AG09309 (cell line): ENCODE data around the gene PEX10.
A peak's percentile ranks its signal among the peaks of the same experiment; 100 is the strongest.

Experiments
- DNase-seq: peaks from one replicate; pipeline ENCODE4 v3.0.0-alpha.2; 2010; ENCODE audit warnings: low read depth
- H3K4me3 ChIP-seq: 2 replicates; pipeline ENCODE4 v1.5.1; 2011; ENCODE audit warnings: mild to moderate bottlenecking, low read depth, low read length, moderate library complexity; ENCODE audit not compliant: control insufficient read depth
- CTCF ChIP-seq: IDR thresholded peaks from 2 replicates; pipeline ENCODE4 v1.5.1; 2011; ENCODE audit warnings: mild to moderate bottlenecking, low read depth, low read length, inconsistent platforms; ENCODE audit not compliant: insufficient read depth, control insufficient read depth; ENCODE audit errors: missing control alignments

Gene PEX10

GRCh38 chr1:2455757-2456156 is 43.4 kb upstream of the PEX10 start:
- no peak for DNase-seq
- no peak for TF ChIP-seq CTCF
- no peak overlapping the region for H3K4me3 ChIP-seq

GRCh38 chr1:2454227-2454626 is 41.9 kb upstream of the PEX10 start:
- H3K4me3 ChIP-seq: no peak overlapping the region
- no peak for TF ChIP-seq CTCF
- DNase-seq: no peak

- no peak overlapping the region for H3K4me3 ChIP-seq
- no peak for DNase-seq
- no peak for TF ChIP-seq CTCF
These were observed 40.6 kb upstream of the PEX10 start for GRCh38 chr1:2452932-2453315.

- DNase-seq: no peak
- no peak overlapping the region for H3K4me3 ChIP-seq
- no peak for TF ChIP-seq CTCF
These were observed 40.0 kb upstream of the PEX10 start for GRCh38 chr1:2452201-2452931.

- DNase-seq: peak; percentile 37
- no peak overlapping the region for H3K4me3 ChIP-seq
- TF ChIP-seq CTCF: no peak
These were observed 39.4 kb upstream of the PEX10 start for GRCh38 chr1:2451741-2452140.

GRCh38 chr1:2449636-2450454 is 37.5 kb upstream of the PEX10 start:
- H3K4me3 ChIP-seq: no peak overlapping the region
- no peak for DNase-seq
- TF ChIP-seq CTCF: no peak
